IMR-90 (cell line): Measurements from ENCODE around the gene KIF3A. TPM values are rescaled to one million over a fixed set of nuclear protein-coding genes. Genes with fewer than 3 reads are reported as not detected.

ENCODE experiments used
- ATAC-seq: fragments of 200-7000 bp; cut with Tn5 transposase; 2 replicates; pipeline ENCODE4 v1.9.1; 2020; ENCODE audit warnings: low read depth, mild to moderate bottlenecking, moderate library complexity
- BruUV-seq: library from RNA; stranded (reverse); fragments of 400-500 nt; replicated peaks from 2 replicates; lab custom pipeline; 2021; lab: Mats Ljungman, UMichigan
- CTCF ChIA-PET: fragments of 300-600 bp; formaldehyde crosslinking; extraction: SDS; loops from one replicate; lab custom pipeline; 2021; ENCODE audit warnings: antibody characterized with exemption; lab: Yijun Ruan, JAX
- POLR2A ChIA-PET: fragments of 300-600 bp; sonication (Branson Sonifier 250); formaldehyde crosslinking; loops from one replicate; lab custom pipeline; 2022; ENCODE audit warnings: antibody characterized with exemption; ENCODE audit not compliant: unreplicated experiment; lab: Charles Lee
- DNase-seq: peaks from one replicate; pipeline ENCODE4 v3.0.0; 2013
- H2AFZ ChIP-seq: replicated peaks from 2 replicates; pipeline ENCODE3; 2013; ENCODE audit warnings: low read length, mild to moderate bottlenecking; ENCODE audit not compliant: poor library complexity
- H2AK5ac ChIP-seq: 2 replicates; pipeline ENCODE4 v1.6.1; 2013; ENCODE audit warnings: low read depth, low read length, inconsistent platforms
- H2AK9ac ChIP-seq: replicated peaks from 2 replicates; pipeline ENCODE3; 2013; ENCODE audit warnings: mild to moderate bottlenecking, low read depth, low read length, moderate library complexity; ENCODE audit not compliant: poor library complexity
- H2BK120ac ChIP-seq: 2 replicates; pipeline ENCODE4 v1.6.1; 2013; ENCODE audit warnings: low read depth, low read length, inconsistent platforms
- H2BK15ac ChIP-seq: 3 replicates; pipeline ENCODE4 v1.6.1; 2013; ENCODE audit warnings: low read depth, low read length, inconsistent platforms
- H2BK20ac ChIP-seq: 2 replicates; pipeline ENCODE4 v1.6.1; 2013; ENCODE audit warnings: low read depth, mild to moderate bottlenecking, inconsistent platforms, low read length, moderate library complexity
- H2BK5ac ChIP-seq: 2 replicates; pipeline ENCODE4 v1.6.1; 2013; ENCODE audit warnings: mild to moderate bottlenecking, low read depth, low read length, inconsistent platforms; ENCODE audit not compliant: poor library complexity, severe bottlenecking
- H3K14ac ChIP-seq: replicated peaks from 2 replicates; pipeline ENCODE4 v1.6.1; 2013; ENCODE audit warnings: low read depth, low read length, inconsistent platforms
- H3K18ac ChIP-seq: 2 replicates; pipeline ENCODE4 v1.6.1; 2013; ENCODE audit warnings: low read depth, low read length, control low read depth
- H3K23ac ChIP-seq: 2 replicates; pipeline ENCODE4 v1.6.1; 2013; ENCODE audit warnings: low read depth, low read length, inconsistent platforms
- H3K27ac ChIP-seq: 2 replicates; pipeline ENCODE4 v1.5.1; 2013; ENCODE audit warnings: mild to moderate bottlenecking, control low read depth, low read length; ENCODE audit not compliant: insufficient read depth
- H3K27me3 ChIP-seq: 2 replicates; pipeline ENCODE4 v1.6.1; 2013; ENCODE audit warnings: low read length; ENCODE audit not compliant: control insufficient read depth, insufficient read depth
- H3K36me3 ChIP-seq: 2 replicates; pipeline ENCODE4 v1.6.1; 2013; ENCODE audit warnings: low read length, mixed read lengths; ENCODE audit not compliant: control insufficient read depth, insufficient read depth
- H3K4ac ChIP-seq: 2 replicates; pipeline ENCODE4 v1.6.1; 2013; ENCODE audit warnings: low read depth, low read length, inconsistent platforms
- H3K4me1 ChIP-seq: 2 replicates; pipeline ENCODE4 v1.6.1; 2013; ENCODE audit warnings: low read length, mixed read lengths; ENCODE audit not compliant: control insufficient read depth, insufficient read depth
- H3K4me2 ChIP-seq: 2 replicates; pipeline ENCODE4 v1.6.1; 2013; ENCODE audit warnings: low read depth, mild to moderate bottlenecking, control low read depth, low read length, moderate library complexity
- H3K4me3 ChIP-seq: 2 replicates; pipeline ENCODE4 v1.5.1; 2013; ENCODE audit warnings: low read depth, mild to moderate bottlenecking, control low read depth, low read length, moderate library complexity; ENCODE audit not compliant: insufficient read depth
- H3K56ac ChIP-seq: 2 replicates; pipeline ENCODE4 v1.6.1; 2013; ENCODE audit warnings: low read length, inconsistent platforms; ENCODE audit not compliant: insufficient read depth; ENCODE audit errors: extremely low read depth
- H3K79me1 ChIP-seq, 2 experiments: 2 replicates each; pipeline ENCODE4 v1.6.1; 2013; ENCODE audit warnings: low read length in 2 of 2, inconsistent platforms in 1 of 2, low read depth in 1 of 2
- H3K9ac ChIP-seq: 2 replicates; pipeline ENCODE4 v1.6.1; 2013; ENCODE audit warnings: low read depth, low read length, control low read depth
- H3K9me1 ChIP-seq: 2 replicates; pipeline ENCODE4 v1.6.1; 2013; ENCODE audit warnings: low read length, inconsistent platforms; ENCODE audit not compliant: insufficient read depth
- H3K9me3 ChIP-seq: 2 replicates; pipeline ENCODE4 v1.6.1; 2013; ENCODE audit warnings: low read length; ENCODE audit not compliant: control insufficient read depth, insufficient read depth
- H4K20me1 ChIP-seq: 2 replicates; pipeline ENCODE4 v1.6.1; 2013; ENCODE audit warnings: low read length, inconsistent platforms; ENCODE audit not compliant: insufficient read depth
- H4K5ac ChIP-seq: 2 replicates; pipeline ENCODE4 v1.6.1; 2013; ENCODE audit warnings: mild to moderate bottlenecking, low read depth, low read length, control low read depth
- H4K8ac ChIP-seq, 2 experiments: 2 replicates each; pipeline ENCODE4 v1.6.1; 2013; ENCODE audit warnings: low read depth in 2 of 2, low read length in 2 of 2, control low read depth in 1 of 2, inconsistent platforms in 1 of 2
- H4K91ac ChIP-seq: 2 replicates; pipeline ENCODE4 v1.6.1; 2013; ENCODE audit warnings: low read depth, low read length, inconsistent platforms; ENCODE audit not compliant: insufficient read depth
- ELK1 ChIP-seq: fragments of 150-350 bp; IDR thresholded peaks from 2 replicates; pipeline ENCODE4 v1.6.1; 2016; ENCODE audit warnings: low read depth, mild to moderate bottlenecking, low read length, moderate library complexity, borderline replicate concordance
- MAZ ChIP-seq: IDR thresholded peaks from 2 replicates; pipeline ENCODE4 v1.6.1; 2012; ENCODE audit warnings: low read depth, mild to moderate bottlenecking, low read length, improper control_type of control experiment, moderate library complexity, borderline replicate concordance
- RAD21 ChIP-seq: IDR thresholded peaks from 2 replicates; pipeline ENCODE4 v1.6.1; 2012; ENCODE audit warnings: low read length, improper control_type of control experiment
- WGBS, 2 experiments: methylation state at CpG; one replicate each; pipeline versions ENCODE4 v1.1.5 to v1.1.7; 2013; ENCODE audit warnings: missing lambda C conversion rate in 2 of 2; ENCODE audit not compliant: insufficient read length in 1 of 2; ENCODE audit errors: extremely low coverage in 2 of 2; 5-methylcytosine and 5-hydroxymethylcytosine counted together
- dilution Hi-C: fragments of 300-500 bp; cut with HindIII; formaldehyde crosslinking; loops from one replicate; pipeline ENCODE4 v1.14.3; 2018; ENCODE audit warnings: low sequenced_read_pairs; ENCODE audit not compliant: unreplicated experiment
- in situ Hi-C: fragments of 300-500 bp; cut with MboI; formaldehyde crosslinking; loops from 3 replicates; pipeline ENCODE4 v1.14.3; 2019; ENCODE audit warnings: low sequenced_read_pairs, inconsistent platforms, mixed read lengths
- intact Hi-C: fragments of 100-400 bp; cut with micrococcal nuclease; formaldehyde crosslinking; loops from 2 replicates; pipeline ENCODE4 v1.10.0; 2022
- polyA plus RNA-seq, 3 experiments: library from polyadenylated mRNA; depleted of rRNA; stranded (reverse); fragments of >200 nt; gene quantifications; 2 replicates each; pipeline ENCODE4 v1.2.3, GENCODE V29; 2012; ENCODE audit warnings: low replicate concordance in 1 of 3
- total RNA-seq: library from RNA; depleted of rRNA; stranded (reverse); fragments of >200 nt; gene quantifications from 2 replicates; pipeline ENCODE4 v1.2.3, GENCODE V29; 2012

Gene KIF3A
- total and polyA plus RNA-seq, 2 of the 4 experiments (the other 2 are of a cell fraction): 4.3 to 4.5 TPM

- H3K56ac ChIP-seq: peak within 1 kb of the TSS; percentile 61
- no peak within 1 kb of the TSS for H2BK20ac ChIP-seq
- WGBS, 2 experiments: 3% methylated on average over 57 of the region's 82 CpGs; no CpG with 5 or more reads in 1 of the 2 experiments
- peak within 1 kb of the TSS; percentile 72 for H3K9ac ChIP-seq
- H3K27me3 ChIP-seq: no peaks in the 10 kb centered on the region
- H2AK9ac ChIP-seq: peak within 1 kb of the TSS; percentile 90
- H3K36me3 ChIP-seq: no peaks in the 10 kb centered on the region
- peaks cover 23 to 51% of the 10 kb centered on the region in 2 experiments for H3K79me1 ChIP-seq
- no peak within 1 kb of the TSS; the same call in none of the 2 replicates for H3K18ac ChIP-seq
- peak within 1 kb of the TSS; percentile 65 for H3K4me3 ChIP-seq
- H3K4me2 ChIP-seq: peak within 1 kb of the TSS; percentile 97
- H3K27ac ChIP-seq: peak within 1 kb of the TSS; percentile 61
- intact Hi-C loops: loop anchor here (2.0 kb wide), 1 partner anchor 43 kb away; no protein-coding TSS in a partner anchor
- peak within 1 kb of the TSS; percentile 78 for H4K91ac ChIP-seq
- peak within 1 kb of the TSS; percentile 85 for H3K4ac ChIP-seq
- H3K9me3 ChIP-seq: no peaks in the 10 kb centered on the region
- TF ChIP-seq ELK1 (no peak), MAZ (peak; percentile 13; the same call in 1 of the 2 replicates), RAD21 (no peak)
- no peak for DNase-seq
- peaks cover 27% of the 10 kb centered on the region for H4K20me1 ChIP-seq
- H3K9me1 ChIP-seq: peaks cover 30% of the 10 kb centered on the region
- in situ Hi-C loops: no loop called here
- ChIA-PET CTCF (interaction anchor here (1.5 kb wide), 1 partner anchor 43 kb away, joined by 3 read pairs; no protein-coding TSS in a partner anchor), POLR2A (no interaction called here)
- H4K5ac ChIP-seq: peak within 1 kb of the TSS; percentile 61
- peak within 1 kb of the TSS; percentile 75 for H2AK5ac ChIP-seq
- H4K8ac ChIP-seq: peak within 1 kb of the TSS; percentile 78 to 95
- H2BK120ac ChIP-seq: peak within 1 kb of the TSS; percentile 71
- H3K4me1 ChIP-seq: peaks cover 15% of the 10 kb centered on the region
- dilution Hi-C loops: no loop called here
- peak within 1 kb of the TSS; percentile 98 for H2AFZ ChIP-seq
- ATAC-seq: peak; percentile 72
- peak within 1 kb of the TSS; percentile 67; the same call in 2 of the 3 replicates for H2BK15ac ChIP-seq
- no TSS peak for BruUV-seq
- peak within 1 kb of the TSS; percentile 51 for H2BK5ac ChIP-seq
- H3K23ac ChIP-seq: peak within 1 kb of the TSS; percentile 90
- H3K14ac ChIP-seq: peak within 1 kb of the TSS; percentile 54
Measured at GRCh38 chr5:132777209-132778069, 40.1 kb upstream of the KIF3A start, which contains the start of gene SEPTIN8. Gene SEPTIN8 (minus strand): TSS chr5:132777239. CDS start chr5:132777137, 102 bp downstream.
